ENCODE measurements around the gene SMIM12. TPM values are rescaled to one million over a fixed set of nuclear protein-coding genes. Genes with fewer than 3 reads are reported as not detected.

Gene SMIM12
- polyA plus RNA-seq, 2 of the 4 experiments (the other 2 are of a cell fraction), result 35.8 to 37.5 TPM

- H3K27ac ChIP-seq, result no peak overlapping the region
- no peak for DNase-seq (ENCODE audit: low read depth in 1 of 2, low spot score in 1 of 2)
- H3K9me3 ChIP-seq, result no peaks in the 10 kb centered on the region
- TF ChIP-seq, protein P1, sequence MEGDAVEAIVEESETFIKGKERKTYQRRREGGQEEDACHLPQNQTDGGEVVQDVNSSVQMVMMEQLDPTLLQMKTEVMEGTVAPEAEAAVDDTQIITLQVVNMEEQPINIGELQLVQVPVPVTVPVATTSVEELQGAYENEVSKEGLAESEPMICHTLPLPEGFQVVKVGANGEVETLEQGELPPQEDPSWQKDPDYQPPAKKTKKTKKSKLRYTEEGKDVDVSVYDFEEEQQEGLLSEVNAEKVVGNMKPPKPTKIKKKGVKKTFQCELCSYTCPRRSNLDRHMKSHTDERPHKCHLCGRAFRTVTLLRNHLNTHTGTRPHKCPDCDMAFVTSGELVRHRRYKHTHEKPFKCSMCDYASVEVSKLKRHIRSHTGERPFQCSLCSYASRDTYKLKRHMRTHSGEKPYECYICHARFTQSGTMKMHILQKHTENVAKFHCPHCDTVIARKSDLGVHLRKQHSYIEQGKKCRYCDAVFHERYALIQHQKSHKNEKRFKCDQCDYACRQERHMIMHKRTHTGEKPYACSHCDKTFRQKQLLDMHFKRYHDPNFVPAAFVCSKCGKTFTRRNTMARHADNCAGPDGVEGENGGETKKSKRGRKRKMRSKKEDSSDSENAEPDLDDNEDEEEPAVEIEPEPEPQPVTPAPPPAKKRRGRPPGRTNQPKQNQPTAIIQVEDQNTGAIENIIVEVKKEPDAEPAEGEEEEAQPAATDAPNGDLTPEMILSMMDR (IDR thresholded peaks at IDR 0.05), result no peak
- TF ChIP-seq, protein P2, sequence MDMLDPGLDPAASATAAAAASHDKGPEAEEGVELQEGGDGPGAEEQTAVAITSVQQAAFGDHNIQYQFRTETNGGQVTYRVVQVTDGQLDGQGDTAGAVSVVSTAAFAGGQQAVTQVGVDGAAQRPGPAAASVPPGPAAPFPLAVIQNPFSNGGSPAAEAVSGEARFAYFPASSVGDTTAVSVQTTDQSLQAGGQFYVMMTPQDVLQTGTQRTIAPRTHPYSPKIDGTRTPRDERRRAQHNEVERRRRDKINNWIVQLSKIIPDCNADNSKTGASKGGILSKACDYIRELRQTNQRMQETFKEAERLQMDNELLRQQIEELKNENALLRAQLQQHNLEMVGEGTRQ (IDR thresholded peaks at IDR 0.05), result no peak
- TF ChIP-seq GATA3 (IDR thresholded peaks at IDR 0.05; ENCODE audit: borderline replicate concordance) (no peak), TP53 (CRISPR knock-in tag; IDR thresholded peaks at IDR 0.05) (no peak), ZC3H11A (IDR thresholded peaks at IDR 0.05) (no peak), PHF8 (IDR thresholded peaks at IDR 0.05; ENCODE audit: borderline replicate concordance, low read depth) (no peak), CHD4 (IDR thresholded peaks at IDR 0.05; ENCODE audit: borderline replicate concordance) (no peak), NPAS2 (CRISPR knock-in tag; IDR thresholded peaks at IDR 0.05; ENCODE audit: borderline replicate concordance) (no peak), CHD2 (IDR thresholded peaks at IDR 0.05; ENCODE audit: low read length, partially characterized antibody) (no peak)
- H3K4me2 ChIP-seq, result no peak overlapping the region
- ChIA-PET CTCF (interaction anchor here (0.9 to 1.9 kb wide), 3 partner anchors 10 to 41 kb away, joined by 3 to 7 read pairs (median 3); no protein-coding TSS in a partner anchor), POLR2A (no interaction called here)
- H3K4me1 ChIP-seq, result no peaks in the 10 kb centered on the region
- no peak for FAIRE-seq
- ATAC-seq, result no peak
- H3K4me3 ChIP-seq, result no peak overlapping the region
- WGBS (ENCODE audit: missing lambda C conversion rate), result 21% methylated on average over 5 of the region's 5 CpGs
These were observed 32.1 kb downstream of the SMIM12 start for GRCh38 chr1:34827341-34827941.

DNA sequence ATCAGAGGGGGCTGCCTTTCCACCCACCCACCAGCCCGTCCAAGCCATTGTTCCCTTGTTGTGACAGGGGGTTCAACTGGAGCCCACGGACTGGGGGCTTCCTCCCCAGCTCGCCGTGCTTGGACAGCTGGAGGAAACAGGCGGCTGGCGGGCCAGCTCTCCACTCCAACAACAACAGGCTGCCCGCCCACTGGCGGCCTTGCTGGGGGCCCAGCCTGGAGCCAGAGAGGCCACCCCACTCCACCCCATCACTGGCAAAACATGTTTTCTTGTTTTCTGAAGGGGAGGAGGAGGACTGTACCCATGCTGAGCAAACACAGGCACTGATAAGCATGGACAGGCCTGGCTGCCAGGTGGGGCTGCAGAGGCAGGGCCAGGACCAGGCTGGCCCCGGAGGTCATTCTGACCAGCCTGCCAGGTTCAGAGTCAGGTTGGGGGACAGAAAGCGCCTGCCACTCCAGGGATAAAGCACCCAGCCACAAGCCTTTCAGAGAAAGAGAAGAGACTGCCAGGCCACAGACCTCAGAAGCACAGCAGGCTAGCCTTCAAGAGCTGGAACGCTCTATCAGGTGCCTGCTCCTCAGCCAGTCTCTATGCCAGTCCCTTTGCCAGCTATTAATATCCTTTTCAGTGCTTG is 34.0 kb downstream of the SMIM12 start:
- DNase-seq (ENCODE audit: low read depth in 1 of 2, low spot score in 1 of 2), result no peak
- ChIA-PET POLR2A (no interaction called here), CTCF (interaction anchor here (1.2 to 1.3 kb wide), 4 partner anchors 8 to 739 kb away, joined by 3 read pairs; no protein-coding TSS in a partner anchor)
- no peak overlapping the region for H3K27ac ChIP-seq
- no peak for FAIRE-seq
- WGBS (ENCODE audit: missing lambda C conversion rate), result 89% methylated on average over 6 of the region's 11 CpGs
- no peaks in the 10 kb centered on the region for H3K9me3 ChIP-seq
- no peak overlapping the region for H3K4me2 ChIP-seq
- no peaks in the 10 kb centered on the region for H3K4me1 ChIP-seq
- no peak for TF ChIP-seq HOXB5 (CRISPR knock-in tag; IDR thresholded peaks at IDR 0.05)
- TF ChIP-seq, protein P1 (IDR thresholded peaks at IDR 0.05), result no peak
- TF ChIP-seq HEYL (CRISPR knock-in tag; IDR thresholded peaks at IDR 0.05), result no peak
- TF ChIP-seq, protein P3, sequence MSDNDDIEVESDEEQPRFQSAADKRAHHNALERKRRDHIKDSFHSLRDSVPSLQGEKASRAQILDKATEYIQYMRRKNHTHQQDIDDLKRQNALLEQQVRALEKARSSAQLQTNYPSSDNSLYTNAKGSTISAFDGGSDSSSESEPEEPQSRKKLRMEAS (IDR thresholded peaks at IDR 0.05), result no peak
- no peak for TF ChIP-seq NFE2L2 (conservative IDR thresholded peaks at IDR 0.05; ENCODE audit: low read length)
- no peak for TF ChIP-seq RAD21 (conservative IDR thresholded peaks at IDR 0.05 in 1 of 2, IDR thresholded peaks at IDR 0.05 in 1 of 2)
- TF ChIP-seq HOXA7 (CRISPR knock-in tag; IDR thresholded peaks at IDR 0.05), result no peak
- no peak for TF ChIP-seq HES2 (IDR thresholded peaks at IDR 0.05)
- TF ChIP-seq REST (IDR thresholded peaks at IDR 0.05), result no peak
- no peak for ATAC-seq
- H3K4me3 ChIP-seq, result no peak overlapping the region
